Tibial artery (tissue), 4 donors: ENCODE data around the gene GLDC.

Experiments
- DNase-seq, 2 donors: peaks; one replicate each; pipeline ENCODE4 v3.0.0-alpha.2; 2019
- H3K27ac ChIP-seq, 2 donors: fragments of 200-600 bp; sonication (generic) in 1 of 2; 1 replicate in 1 of 2; 2 replicates in 1 of 2; pipeline ENCODE4 v1.5.1; 2018 to 2019; ENCODE audit warnings: mild to moderate bottlenecking in 1 of 2
- H3K27me3 ChIP-seq, 2 donors: fragments of 200-600 bp; sonication (generic) in 1 of 2; one replicate each; pipeline versions ENCODE4 v1.5.1 to v1.6.0; 2016 to 2019
- H3K36me3 ChIP-seq, 3 donors: fragments of 200-600 bp; sonication (generic) in 2 of 3; one replicate each; pipeline ENCODE4 v1.5.1; 2016 to 2019; ENCODE audit warnings: mild to moderate bottlenecking in 2 of 3
- H3K4me1 ChIP-seq, 4 donors: fragments of 200-600 bp; sonication (generic) in 2 of 4; 1 replicate in 3 of 4; 2 replicates in 1 of 4; pipeline ENCODE4 v1.5.1; 2016 to 2019
- H3K4me3 ChIP-seq, 2 donors: fragments of 200-600 bp; sonication (generic) in 1 of 2; 1 replicate in 1 of 2; 2 replicates in 1 of 2; pipeline ENCODE4 v1.5.1; 2018 to 2019; ENCODE audit warnings: mild to moderate bottlenecking in 2 of 2
- H3K9me3 ChIP-seq, 3 donors: fragments of 200-600 bp; sonication (generic) in 1 of 3; one replicate each; pipeline ENCODE4 v1.5.1; 2016 to 2019
- CTCF ChIP-seq, 2 experiments: fragments of 200-600 bp in 1 of 2; fragments of 450-650 bp in 1 of 2; IDR thresholded peaks; one replicate each; pipeline ENCODE4 v1.5.1; 2017 to 2019; ENCODE audit warnings: antibody characterized with exemption in 2 of 2, mild to moderate bottlenecking in 1 of 2, moderate library complexity in 1 of 2
- intact Hi-C: fragments of 100-400 bp; cut with DNase I; formaldehyde crosslinking; loops from one replicate; pipeline ENCODE4 v1.15.0; 2023; ENCODE audit warnings: low total_unique reads

The GLDC gene

GRCh38 chr9:6488395-6488794 is 157.1 kb downstream of the GLDC start:
- TF ChIP-seq CTCF (IDR thresholded peaks at IDR 0.05), result no peak
- H3K36me3 ChIP-seq, result peaks cover 16 to 54% (median 30%) of the 10 kb centered on the region in 3 donors
- H3K9me3 ChIP-seq, result no peaks in the 10 kb centered on the region
- H3K27me3 ChIP-seq, result no peaks in the 10 kb centered on the region
- no peak overlapping the region for H3K4me3 ChIP-seq
- no peak overlapping the region for H3K27ac ChIP-seq
- no peaks in the 10 kb centered on the region for H3K4me1 ChIP-seq
- no peak for DNase-seq
- intact Hi-C loops, result loop anchor here (10.0 kb wide), 1 partner anchor 84 kb away; no protein-coding TSS in a partner anchor

GRCh38 chr9:6484210-6484609 is 161.3 kb downstream of the GLDC start:
- DNase-seq, result no peak
- Histone ChIP-seq H3K27ac (no peak overlapping the region), H3K27me3 (no peaks in the 10 kb centered on the region), H3K4me3 (no peak overlapping the region), H3K36me3 (peaks cover 35 to 76% (median 55%) of the 10 kb centered on the region in 3 donors), H3K9me3 (no peaks in the 10 kb centered on the region), H3K4me1 (no peaks in the 10 kb centered on the region)
- intact Hi-C loops, result loop anchor here (5.0 to 10.0 kb wide), 3 partner anchors 79 to 977 kb away; no protein-coding TSS in a partner anchor
- no peak for TF ChIP-seq CTCF (IDR thresholded peaks at IDR 0.05)
